ENCODE data around the gene SCN4A.

The SCN4A gene

DNA sequence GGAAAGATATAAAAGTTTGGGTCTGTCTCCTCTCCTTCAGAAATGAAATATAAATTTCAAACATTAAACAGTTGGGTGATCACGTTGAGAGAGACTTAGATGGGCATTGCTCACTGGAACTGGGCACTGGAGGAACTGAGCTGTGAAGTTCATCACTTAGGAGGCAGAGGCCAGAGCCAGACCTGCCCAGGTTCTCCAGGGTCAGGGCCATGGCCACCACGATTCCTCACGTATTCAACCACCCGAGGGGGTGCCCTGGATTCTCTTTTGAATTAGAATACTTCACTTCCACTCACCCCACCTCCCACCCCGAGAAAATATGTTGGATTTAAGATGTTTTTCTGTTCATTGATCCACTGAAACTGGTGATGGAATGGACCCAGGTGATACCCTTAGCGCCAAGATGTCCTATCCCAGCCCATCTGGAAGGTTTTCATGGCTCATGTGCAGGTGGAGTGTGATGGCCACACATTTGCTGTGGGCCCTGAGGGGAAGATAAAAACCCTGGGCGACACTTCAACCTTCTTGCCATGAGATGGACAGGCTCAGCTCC lies 31.6 kb upstream of the SCN4A start:
- TF ChIP-seq GATA2 (IDR thresholded peaks at IDR 0.05; ENCODE audit: low read depth, low read length), result no peak
- no peak for TF ChIP-seq GATA3 (IDR thresholded peaks at IDR 0.05; ENCODE audit: low read depth, low read length)

DNA sequence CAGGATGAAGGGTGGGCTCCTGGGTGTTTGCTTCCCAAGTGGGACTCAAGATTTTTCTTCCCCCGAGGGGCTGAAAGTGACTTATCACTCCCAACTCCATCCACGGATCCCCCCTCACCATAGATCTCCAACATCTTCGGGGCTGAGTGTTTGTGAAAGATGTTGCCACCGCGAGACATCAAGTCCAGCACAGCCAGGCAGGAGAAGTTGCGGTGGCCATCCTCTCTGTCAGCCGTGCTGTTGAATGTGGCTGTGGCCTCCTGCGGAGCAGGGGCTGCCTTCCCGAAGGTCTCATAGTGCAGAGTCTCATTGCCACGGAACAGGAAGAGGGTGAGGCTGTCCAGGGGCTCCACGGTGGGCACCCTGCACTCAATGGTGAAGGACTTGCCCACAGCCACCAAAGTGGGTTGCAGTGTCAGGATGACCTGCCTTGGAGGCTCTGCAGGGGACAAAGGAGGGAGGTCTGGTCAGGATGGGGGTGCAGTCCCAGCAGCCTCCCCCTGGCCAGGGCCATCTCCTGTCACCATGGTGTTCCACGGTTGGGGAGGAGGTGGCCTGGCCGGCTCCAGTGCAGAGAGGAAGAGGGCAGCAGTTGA lies 30.9 kb upstream of the SCN4A start:
- TF ChIP-seq GATA3 (IDR thresholded peaks at IDR 0.05; ENCODE audit: low read depth, low read length) (no peak), GATA2 (IDR thresholded peaks at IDR 0.05; ENCODE audit: low read depth, low read length) (no peak)

DNA sequence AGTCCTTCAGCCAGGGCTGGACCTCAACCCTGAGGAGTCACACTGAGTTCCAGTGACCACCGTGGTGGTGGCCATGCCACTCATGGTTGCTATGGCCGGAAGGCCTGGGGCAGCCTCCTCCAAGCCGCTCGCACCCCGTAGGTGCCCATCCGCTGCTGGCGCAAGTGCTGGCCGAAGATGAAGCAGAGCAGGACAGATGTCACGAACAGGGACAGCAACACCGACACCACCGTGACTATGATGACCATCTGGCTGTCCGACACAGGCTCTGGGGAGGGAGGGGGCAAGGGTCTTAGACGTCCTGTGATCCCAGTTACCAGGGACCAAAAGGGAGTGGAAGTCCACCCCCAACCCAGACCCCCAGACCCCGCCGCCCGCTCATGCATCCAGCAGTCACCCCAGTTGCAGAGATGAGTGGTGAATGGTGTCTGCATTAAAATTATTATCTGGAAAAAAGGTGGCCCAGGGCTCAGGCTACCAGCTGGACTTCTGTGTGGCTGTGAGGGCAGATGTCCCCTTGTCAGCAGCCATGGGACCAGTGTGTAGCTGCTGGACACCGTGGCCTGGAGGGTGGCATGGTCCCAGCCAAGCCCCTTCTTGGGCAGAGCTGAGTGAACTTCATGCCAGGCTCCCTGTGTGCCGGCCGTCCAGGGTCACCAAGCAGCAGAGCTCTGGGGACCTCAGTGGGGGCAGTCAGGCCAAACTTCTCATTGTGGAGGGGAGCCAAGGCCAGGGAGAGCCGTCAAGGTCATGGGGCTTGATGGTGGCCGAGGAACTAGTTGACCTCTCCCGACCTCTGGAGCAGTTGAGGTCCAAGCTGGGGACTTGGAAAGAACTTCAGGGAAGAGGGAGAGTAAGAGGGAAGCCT lies 30.2 kb upstream of the SCN4A start:
- no peak for TF ChIP-seq GATA2 (IDR thresholded peaks at IDR 0.05; ENCODE audit: low read depth, low read length)
- no peak for TF ChIP-seq GATA3 (IDR thresholded peaks at IDR 0.05; ENCODE audit: low read depth, low read length)

DNA sequence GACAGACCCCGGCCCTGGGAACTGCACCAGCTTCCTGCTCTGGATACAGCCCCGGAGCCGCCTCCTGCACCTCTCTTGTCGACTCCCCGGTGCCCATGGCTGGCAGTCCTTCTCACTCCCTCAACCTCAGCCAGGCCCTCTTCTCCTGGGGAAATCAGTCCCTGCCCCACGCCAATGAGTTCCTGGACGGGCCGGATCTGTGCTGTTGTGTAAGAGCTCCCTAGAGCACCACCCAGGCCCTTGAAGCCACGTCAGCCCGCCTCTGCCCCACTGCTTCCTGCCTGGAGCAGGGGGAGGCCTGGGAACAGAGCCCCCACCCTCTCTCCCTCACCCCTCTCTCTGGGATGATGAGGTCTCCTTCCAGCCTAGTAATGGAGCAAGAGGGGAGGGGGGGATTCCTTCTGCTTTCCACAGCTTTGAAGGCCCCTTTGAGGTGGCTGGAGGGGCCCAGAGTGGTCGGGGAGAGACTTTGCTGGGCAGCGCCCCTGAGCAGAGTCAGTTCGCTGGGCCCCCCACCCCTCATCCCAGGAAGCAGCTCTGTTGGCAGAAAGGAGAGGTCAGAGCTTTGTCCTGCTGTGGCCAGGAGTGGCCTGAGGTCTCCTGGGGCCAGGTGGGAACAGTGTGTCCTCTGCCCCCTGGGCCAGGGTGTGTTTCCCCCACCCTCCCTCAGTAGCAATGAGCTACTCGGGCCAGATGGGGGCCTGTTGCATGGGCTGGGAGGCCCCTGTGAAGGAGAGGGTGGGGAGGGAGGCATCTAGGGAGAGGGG lies 29.2 kb upstream of the SCN4A start:
- TF ChIP-seq GATA2 (IDR thresholded peaks at IDR 0.05; ENCODE audit: low read depth, low read length), result no peak
- no peak for TF ChIP-seq GATA3 (IDR thresholded peaks at IDR 0.05; ENCODE audit: low read depth, low read length)

DNA sequence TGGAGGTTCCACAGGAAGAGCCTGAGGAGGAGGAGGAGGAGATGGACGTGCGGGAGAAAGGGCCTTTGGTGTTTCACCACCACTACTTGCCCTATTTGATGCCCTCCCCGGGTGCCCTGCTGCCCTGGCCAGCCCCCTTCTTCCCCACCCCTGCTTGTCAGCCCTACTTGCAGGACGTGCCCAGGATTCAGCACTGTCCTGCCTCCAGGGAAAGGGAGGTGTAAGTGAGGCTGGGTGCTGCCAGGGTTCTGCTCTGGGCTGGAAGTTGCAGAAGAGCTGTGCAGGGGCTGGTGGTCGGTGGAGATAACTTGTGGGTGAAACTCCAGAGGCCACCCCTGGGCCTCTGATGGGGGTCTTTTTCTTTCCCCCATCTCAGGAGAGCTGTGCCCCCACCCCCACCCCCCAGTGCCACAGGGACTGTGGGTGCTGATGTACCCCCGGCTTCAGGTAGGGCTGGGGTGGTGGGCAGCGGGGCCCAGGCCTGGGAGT lies 28.4 kb upstream of the SCN4A start:
- TF ChIP-seq GATA2 (IDR thresholded peaks at IDR 0.05; ENCODE audit: low read depth, low read length) (no peak), GATA3 (IDR thresholded peaks at IDR 0.05; ENCODE audit: low read depth, low read length) (no peak)

DNA sequence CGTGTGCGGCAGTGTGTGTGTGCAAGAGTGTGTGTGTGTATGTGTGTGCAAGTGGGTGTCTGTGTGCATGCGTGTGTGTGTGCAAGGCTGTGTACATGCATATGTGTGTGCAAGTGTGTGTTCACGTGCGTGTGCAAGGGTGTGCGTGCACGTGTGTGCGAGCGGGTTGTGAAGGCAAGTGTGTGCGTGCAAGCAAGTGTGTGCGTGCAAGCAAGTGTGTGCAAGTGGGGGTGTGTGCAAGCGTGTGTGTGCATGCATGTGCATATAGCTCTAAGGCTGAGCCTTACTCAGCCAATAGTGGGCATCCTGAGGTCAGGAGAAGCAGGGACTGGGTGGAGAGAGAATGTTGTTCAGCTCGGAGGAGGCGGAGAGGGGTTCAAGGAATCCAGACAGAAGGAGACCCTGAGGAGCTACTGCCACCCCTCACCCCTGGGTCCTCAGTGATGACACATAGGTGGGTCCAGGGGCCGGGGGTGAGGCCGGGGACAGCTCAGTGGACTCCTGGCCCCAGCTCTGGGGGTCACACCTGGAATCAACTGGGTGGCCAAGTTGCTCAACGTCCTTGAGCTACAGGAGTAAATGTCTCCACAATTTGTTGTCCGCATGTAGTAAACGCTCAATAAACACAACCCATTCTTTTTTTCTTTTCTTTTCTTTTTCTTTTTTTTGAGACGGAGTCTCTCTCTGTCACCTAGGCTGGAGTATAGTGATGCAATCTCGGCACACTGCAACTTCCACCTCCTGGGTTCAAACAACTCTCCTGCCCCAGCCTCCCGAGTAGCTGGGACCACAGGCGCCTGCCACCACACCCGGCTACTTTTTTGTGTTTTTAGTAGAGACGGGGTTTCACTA lies 27.2 kb upstream of the SCN4A start:
- TF ChIP-seq GATA2 (IDR thresholded peaks at IDR 0.05; ENCODE audit: low read depth, low read length) (no peak), GATA3 (IDR thresholded peaks at IDR 0.05; ENCODE audit: low read depth, low read length) (no peak)

DNA sequence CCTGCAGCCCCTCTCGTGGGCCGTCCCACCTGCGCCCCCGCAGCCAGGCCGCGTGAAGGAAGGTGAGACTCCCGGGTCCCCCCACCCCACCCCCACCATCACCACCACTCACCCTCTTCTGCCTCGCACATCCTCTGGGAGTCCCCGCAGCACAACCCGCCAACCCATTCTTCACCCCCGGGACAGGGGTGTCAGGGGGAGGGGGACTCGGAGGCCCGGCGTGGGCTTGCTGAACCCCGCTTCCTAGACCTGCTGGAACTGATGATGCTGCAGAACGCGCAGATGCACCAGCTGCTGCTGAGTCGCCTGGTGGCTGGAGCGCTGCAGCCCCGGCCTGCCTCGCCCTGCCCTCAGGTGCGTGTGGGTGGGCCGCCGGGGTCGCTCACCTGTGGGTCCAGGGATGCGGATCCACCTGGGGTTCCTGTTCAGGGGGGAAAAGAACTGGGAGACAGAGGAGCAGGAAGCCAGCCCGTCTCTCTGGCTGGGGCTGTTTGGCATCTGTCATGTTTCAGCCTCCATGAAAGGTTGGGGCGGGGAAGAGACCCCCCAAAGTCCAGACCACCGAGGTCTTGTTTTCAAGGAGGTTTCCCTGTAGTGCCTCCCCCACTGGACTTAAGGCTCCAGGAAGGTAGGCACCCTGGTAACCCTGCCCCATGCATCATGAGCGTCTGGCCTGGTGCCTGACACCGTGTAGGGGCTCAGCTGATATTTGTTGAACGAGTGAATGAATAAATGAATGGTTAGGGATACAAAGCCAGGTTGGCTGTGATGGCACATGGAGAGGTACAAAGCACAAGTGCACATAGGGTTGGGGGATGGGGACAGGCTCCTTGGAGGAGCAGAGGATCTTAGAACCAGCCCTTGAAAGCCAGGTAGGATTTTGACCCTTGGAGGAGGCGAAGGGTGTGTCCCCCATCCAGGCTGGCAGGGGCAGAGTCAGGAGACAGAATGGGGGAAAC lies 26.3 kb upstream of the SCN4A start:
- TF ChIP-seq GATA2 (IDR thresholded peaks at IDR 0.05; ENCODE audit: low read depth, low read length) (no peak), GATA3 (IDR thresholded peaks at IDR 0.05; ENCODE audit: low read depth, low read length) (no peak)

DNA sequence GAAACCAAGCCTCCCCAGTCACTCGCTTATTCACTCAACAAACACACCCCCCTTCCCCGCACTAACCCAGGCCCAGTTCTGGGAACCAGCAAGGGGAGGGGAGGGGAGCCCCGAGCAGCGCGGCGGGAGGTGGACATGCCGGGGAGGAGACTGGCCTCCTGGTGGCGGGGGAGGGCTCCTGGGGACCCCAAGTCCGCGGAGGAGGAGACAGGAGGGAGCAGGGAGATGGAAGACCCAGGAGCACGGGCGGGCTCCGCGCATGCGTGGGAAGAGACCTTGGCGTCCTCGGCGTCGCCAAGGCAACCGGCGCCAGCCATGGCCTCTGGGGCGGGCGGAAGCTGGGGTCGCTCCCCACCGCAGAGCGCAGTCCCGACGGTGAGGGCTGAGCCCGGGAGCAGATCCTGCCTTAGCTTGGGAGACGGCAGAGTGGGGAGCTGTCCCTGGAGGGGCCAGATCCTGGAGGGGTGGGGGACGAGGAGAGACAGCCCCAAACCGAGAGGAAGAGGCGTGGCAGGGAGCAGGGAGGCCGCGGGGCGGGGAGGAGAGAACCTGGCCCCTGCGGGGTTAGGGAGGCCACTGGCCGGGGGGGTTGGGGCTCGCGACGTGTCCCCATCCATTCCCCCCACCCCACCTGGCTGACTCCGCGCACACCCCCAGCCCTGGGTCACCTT lies 25.5 kb upstream of the SCN4A start, which contains the start of gene PRR29:
PRR29 (plus strand) TSS at position 302 of the 671 bp plus-strand sequence; CDS start at position 316, 14 bp downstream.
- no peak for TF ChIP-seq GATA2 (IDR thresholded peaks at IDR 0.05; ENCODE audit: low read depth, low read length)
- no peak for TF ChIP-seq GATA3 (IDR thresholded peaks at IDR 0.05; ENCODE audit: low read depth, low read length)

DNA sequence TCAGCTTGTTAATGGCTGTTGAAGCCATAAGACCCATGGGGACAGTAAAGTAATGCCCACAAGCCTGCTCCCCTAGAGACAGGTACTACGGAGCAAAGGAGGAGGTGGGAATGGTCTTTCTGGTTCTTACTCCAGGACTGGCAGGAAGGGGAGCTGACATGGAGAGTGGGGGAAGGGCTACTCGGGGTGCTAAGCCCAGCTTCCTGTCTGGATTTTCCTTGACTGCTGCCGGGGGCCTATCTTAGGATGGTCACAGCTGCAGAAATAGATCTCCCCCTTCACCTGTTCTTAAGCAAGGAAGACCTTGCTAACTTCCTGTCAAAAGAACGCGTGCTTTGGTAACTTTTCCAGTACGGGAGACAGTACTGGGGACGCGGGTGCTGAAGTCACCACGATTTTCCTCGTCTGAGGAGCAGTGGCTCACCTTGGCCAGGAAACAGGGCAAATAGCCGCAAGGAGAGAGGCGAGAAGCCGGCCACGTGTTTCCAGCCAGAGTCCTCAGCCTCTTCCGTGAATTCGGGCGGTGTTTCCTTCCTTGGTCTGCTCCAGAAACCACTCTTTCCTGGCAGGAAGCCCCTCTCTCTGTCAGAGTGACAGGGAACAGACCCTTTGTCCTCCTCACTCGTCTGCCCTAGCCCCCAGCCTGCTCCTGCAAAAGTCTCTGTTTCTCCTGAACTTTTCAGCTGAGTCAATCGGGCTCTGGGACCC lies 24.8 kb upstream of the SCN4A start:
- no peak for TF ChIP-seq GATA2 (IDR thresholded peaks at IDR 0.05; ENCODE audit: low read depth, low read length)
- no peak for TF ChIP-seq GATA3 (IDR thresholded peaks at IDR 0.05; ENCODE audit: low read depth, low read length)

DNA sequence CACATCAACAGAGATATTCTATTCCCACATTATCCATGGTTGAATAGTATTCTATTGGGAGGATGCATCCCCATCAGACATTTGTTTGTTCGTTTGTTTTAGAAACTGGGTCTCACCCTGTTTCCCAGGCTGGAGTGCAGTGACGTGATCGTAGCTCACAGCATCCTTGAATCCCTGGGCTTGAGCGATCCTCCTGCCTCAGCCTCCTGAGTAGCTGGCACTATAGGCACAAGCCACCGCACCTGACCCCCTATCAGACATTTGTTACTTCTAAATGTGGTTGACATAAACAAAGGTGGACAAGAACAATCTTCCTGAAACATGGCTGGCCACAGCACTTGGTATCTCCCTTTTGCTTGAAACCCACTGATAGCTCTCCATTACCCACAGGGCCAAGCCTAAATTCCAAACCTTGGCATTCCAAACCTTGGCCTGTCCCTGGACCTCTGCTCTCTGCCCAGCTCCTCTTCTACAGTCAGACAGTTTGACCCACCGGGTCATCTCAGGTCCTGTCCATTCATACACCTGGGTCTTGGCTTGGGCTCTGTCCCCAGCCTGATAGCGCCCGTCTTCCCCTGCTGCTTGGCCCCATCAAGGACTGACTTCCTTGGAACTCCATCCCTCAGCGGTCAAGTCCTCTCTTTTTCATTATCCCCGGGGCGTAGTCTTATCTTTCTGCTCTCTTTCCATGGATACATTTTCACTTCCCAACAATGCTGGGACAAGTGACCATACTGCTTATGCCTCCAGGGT lies 23.9 kb upstream of the SCN4A start:
- TF ChIP-seq GATA3 (IDR thresholded peaks at IDR 0.05; ENCODE audit: low read depth, low read length) (no peak), GATA2 (IDR thresholded peaks at IDR 0.05; ENCODE audit: low read depth, low read length) (no peak)

Data from SH-SY5Y (cell line).